Measurements from ENCODE around the gene WNT5A.

DNA sequence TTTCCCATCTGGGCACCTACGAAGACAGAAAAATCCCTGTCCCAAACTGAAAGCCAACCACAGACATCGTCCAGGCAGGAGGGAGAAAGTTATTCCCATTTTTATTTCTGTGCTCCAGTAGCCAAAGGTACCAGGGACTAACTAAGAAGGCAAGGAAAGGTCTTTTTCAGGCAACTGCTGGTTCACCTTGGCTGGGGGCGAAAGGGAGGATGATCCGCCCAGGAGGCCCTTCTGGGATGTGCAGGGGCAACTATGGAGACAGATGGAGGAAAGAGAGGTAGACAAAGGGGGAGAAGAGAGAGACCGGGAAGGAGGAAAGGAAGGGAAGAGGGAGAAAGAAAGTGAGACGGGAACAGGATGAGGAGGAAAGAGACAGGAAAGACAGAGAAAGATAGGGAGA, 13.3 kb downstream of the WNT5A start:
- TF ChIP-seq, protein P1, sequence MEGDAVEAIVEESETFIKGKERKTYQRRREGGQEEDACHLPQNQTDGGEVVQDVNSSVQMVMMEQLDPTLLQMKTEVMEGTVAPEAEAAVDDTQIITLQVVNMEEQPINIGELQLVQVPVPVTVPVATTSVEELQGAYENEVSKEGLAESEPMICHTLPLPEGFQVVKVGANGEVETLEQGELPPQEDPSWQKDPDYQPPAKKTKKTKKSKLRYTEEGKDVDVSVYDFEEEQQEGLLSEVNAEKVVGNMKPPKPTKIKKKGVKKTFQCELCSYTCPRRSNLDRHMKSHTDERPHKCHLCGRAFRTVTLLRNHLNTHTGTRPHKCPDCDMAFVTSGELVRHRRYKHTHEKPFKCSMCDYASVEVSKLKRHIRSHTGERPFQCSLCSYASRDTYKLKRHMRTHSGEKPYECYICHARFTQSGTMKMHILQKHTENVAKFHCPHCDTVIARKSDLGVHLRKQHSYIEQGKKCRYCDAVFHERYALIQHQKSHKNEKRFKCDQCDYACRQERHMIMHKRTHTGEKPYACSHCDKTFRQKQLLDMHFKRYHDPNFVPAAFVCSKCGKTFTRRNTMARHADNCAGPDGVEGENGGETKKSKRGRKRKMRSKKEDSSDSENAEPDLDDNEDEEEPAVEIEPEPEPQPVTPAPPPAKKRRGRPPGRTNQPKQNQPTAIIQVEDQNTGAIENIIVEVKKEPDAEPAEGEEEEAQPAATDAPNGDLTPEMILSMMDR (IDR thresholded peaks at IDR 0.05), result no peak
- TF ChIP-seq POLR2A (IDR thresholded peaks at IDR 0.05; ENCODE audit: low read length) (no peak), SMC3 (IDR thresholded peaks at IDR 0.05) (no peak), SREBF2 (IDR thresholded peaks at IDR 0.05) (no peak)
